Measurements from ENCODE around the gene PHF21A. TPM values are rescaled to one million over a fixed set of nuclear protein-coding genes. Genes with fewer than 3 reads are reported as not detected.

Gene PHF21A
- polyA plus RNA-seq, 1 experiment: 29.0 TPM

DNA sequence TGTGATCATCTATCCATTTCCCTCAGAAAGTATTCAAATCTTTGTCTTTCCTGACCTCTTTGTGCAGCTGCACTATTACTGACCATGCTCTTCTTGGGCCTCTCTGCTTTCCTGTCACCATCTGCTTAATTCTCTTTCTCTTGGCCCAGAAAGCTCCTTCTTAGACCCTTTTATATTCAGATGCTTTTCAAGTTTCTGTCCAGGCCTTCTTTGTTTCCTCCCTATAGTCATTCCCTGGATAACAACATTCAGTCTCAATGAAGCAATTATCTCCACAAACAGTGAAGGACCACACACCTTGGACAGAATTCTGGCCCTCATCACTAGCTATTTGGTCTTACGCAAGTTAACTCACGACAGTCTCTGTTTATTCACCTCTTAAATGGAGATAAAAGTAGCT is 109.1 kb downstream of the PHF21A start:
- ChIA-PET CTCF (interaction anchor here (4.6 kb wide), 1 partner anchor 47 kb away, joined by 18 read pairs; no protein-coding TSS in a partner anchor), POLR2A (no interaction called here)
- no peaks in the 10 kb centered on the region for H3K9me3 ChIP-seq (ENCODE audit: control insufficient read depth, insufficient read depth, low read length)
- no peak overlapping the region for H3K27ac ChIP-seq (ENCODE audit: low read depth, low read length)
- DNase-seq (ENCODE audit: low read depth, low spot score): no peak
- TF ChIP-seq, protein P1, sequence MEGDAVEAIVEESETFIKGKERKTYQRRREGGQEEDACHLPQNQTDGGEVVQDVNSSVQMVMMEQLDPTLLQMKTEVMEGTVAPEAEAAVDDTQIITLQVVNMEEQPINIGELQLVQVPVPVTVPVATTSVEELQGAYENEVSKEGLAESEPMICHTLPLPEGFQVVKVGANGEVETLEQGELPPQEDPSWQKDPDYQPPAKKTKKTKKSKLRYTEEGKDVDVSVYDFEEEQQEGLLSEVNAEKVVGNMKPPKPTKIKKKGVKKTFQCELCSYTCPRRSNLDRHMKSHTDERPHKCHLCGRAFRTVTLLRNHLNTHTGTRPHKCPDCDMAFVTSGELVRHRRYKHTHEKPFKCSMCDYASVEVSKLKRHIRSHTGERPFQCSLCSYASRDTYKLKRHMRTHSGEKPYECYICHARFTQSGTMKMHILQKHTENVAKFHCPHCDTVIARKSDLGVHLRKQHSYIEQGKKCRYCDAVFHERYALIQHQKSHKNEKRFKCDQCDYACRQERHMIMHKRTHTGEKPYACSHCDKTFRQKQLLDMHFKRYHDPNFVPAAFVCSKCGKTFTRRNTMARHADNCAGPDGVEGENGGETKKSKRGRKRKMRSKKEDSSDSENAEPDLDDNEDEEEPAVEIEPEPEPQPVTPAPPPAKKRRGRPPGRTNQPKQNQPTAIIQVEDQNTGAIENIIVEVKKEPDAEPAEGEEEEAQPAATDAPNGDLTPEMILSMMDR (IDR thresholded peaks at IDR 0.05; ENCODE audit: low read depth, low read length): no peak
- no peaks in the 10 kb centered on the region for H3K27me3 ChIP-seq (ENCODE audit: control insufficient read depth, insufficient read depth, low read length)
- H3K4me3 ChIP-seq (ENCODE audit: low read depth, low read length): no peak overlapping the region

DNA sequence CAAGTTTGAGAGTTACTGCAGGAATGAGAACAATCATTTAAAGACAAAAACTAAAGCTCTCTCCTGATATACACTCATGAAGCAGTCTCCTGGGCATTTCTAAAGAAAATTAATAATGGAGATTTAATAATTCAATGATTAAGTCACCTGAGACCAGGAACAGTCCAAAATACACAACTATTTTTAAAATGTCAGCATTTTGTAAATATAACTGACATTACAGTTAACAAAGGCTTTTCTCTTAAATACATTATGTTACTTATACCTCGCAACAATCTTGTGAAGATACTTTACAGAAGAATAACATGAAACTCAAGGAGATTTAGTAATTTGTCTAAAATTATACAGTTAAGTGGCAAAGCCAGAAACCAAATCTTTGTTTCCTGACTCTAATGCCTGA is 111.2 kb downstream of the PHF21A start:
- DNase-seq (ENCODE audit: low read depth, low spot score): no peak
- Histone ChIP-seq H3K27me3 (ENCODE audit: control insufficient read depth, insufficient read depth, low read length) (no peaks in the 10 kb centered on the region), H3K4me3 (ENCODE audit: low read depth, low read length) (no peak overlapping the region), H3K27ac (ENCODE audit: low read depth, low read length) (no peak overlapping the region), H3K9me3 (ENCODE audit: control insufficient read depth, insufficient read depth, low read length) (no peaks in the 10 kb centered on the region)
- POLR2A ChIA-PET: no interaction called here
- CTCF ChIA-PET: interaction anchor here (4.6 kb wide), 1 partner anchor 45 kb away, joined by 18 read pairs; no protein-coding TSS in a partner anchor
- TF ChIP-seq, protein P1 (IDR thresholded peaks at IDR 0.05; ENCODE audit: low read depth, low read length): no peak

DNA sequence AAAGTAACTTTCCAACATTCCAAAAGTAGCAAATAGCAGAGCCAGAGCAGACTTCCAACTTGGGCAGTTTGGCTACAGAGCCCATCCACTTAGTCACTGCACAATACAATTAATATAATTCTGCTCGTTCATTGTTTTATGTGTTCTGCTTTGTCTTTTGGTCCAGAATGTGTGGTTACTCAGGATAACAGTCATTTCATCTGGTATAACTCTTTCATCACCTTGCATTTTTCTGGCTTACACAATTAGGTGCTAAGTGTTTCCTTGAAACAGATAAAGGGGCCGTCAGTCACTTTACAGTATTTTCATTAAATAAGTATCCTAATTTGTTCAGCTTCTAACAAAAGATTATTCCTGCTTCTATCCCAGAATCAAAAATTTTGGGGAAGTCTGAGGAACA is 111.6 kb downstream of the PHF21A start:
- no peaks in the 10 kb centered on the region for H3K27me3 ChIP-seq (ENCODE audit: control insufficient read depth, insufficient read depth, low read length)
- ChIA-PET CTCF (interaction anchor here (4.6 kb wide), 1 partner anchor 45 kb away, joined by 18 read pairs; no protein-coding TSS in a partner anchor), POLR2A (no interaction called here)
- no peak overlapping the region for H3K27ac ChIP-seq (ENCODE audit: low read depth, low read length)
- no peak overlapping the region for H3K4me3 ChIP-seq (ENCODE audit: low read depth, low read length)
- no peak for DNase-seq (ENCODE audit: low read depth, low spot score)
- TF ChIP-seq, protein P1 (IDR thresholded peaks at IDR 0.05; ENCODE audit: low read depth, low read length): no peak
- no peaks in the 10 kb centered on the region for H3K9me3 ChIP-seq (ENCODE audit: control insufficient read depth, insufficient read depth, low read length)

DNA sequence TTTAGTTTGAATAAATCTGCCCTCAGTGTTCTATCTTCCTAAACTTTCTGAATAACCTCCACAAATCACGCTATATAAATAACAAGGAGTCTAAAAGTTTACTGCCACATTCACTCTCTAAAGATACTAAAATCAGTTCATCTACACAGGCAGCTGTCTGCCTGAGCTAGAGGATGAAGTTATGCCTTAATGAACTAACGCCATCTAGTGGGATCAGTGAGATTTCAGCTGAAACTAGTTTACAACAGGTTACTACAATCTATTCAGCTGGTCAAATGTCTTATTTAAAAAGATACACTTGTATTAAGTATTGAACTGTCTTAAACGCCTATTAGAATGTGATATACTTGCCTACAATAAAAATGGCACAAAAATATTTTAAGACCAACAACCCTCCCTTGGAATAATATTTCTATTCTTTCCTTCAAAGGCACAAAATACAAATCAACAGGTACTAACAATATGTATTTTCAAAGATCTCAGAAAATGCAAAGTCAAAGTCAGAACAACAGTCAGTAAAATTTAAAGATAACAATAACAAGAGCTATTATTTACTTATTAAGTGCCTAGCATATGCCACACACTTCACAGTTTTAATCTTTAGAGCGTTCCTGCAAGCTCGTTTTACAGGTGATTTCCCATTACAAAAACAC is 114.7 kb downstream of the PHF21A start:
- no peak overlapping the region for H3K4me3 ChIP-seq (ENCODE audit: low read depth, low read length)
- no peaks in the 10 kb centered on the region for H3K27me3 ChIP-seq (ENCODE audit: control insufficient read depth, insufficient read depth, low read length)
- no peak overlapping the region for H3K27ac ChIP-seq (ENCODE audit: low read depth, low read length)
- ChIA-PET POLR2A (interaction anchor here (0.6 to 1.5 kb wide), 2 partner anchors 42 to 528 kb away, joined by 3 to 6 read pairs; no protein-coding TSS in a partner anchor), CTCF (interaction anchor here (0.5 to 3.8 kb wide), 39 partner anchors 9 to 293 kb away, joined by 3 to 127 read pairs (median 4); no protein-coding TSS in a partner anchor)
- no peaks in the 10 kb centered on the region for H3K9me3 ChIP-seq (ENCODE audit: control insufficient read depth, insufficient read depth, low read length)
- TF ChIP-seq, protein P1 (IDR thresholded peaks at IDR 0.05; ENCODE audit: low read depth, low read length): peak; percentile 81
- peak; percentile 66 for DNase-seq (ENCODE audit: low read depth, low spot score)

DNA sequence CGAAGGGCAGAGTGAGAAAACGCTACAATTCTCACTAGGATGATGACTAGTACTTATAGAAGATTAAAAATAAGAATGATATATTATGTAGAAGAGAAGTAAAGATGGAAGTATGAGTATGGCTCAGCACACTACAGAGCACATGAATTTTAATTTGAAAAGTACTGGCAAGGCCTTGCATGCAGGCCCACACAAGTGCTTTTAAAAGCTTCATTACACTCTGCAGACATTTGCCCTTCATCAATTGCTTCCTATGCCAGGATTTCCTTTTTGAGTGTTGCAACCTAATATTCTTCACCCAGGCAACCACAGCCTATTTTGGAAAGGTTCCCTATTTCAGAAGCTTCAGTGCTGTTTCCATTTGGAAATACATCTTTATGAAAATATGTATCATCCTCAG is 117.7 kb downstream of the PHF21A start:
- Histone ChIP-seq H3K9me3 (ENCODE audit: control insufficient read depth, insufficient read depth, low read length) (no peaks in the 10 kb centered on the region), H3K27ac (ENCODE audit: low read depth, low read length) (no peak overlapping the region), H3K27me3 (ENCODE audit: control insufficient read depth, insufficient read depth, low read length) (no peaks in the 10 kb centered on the region), H3K4me3 (ENCODE audit: low read depth, low read length) (no peak overlapping the region)
- CTCF ChIA-PET: interaction anchor here (0.9 to 6.1 kb wide), 7 partner anchors 12 to 161 kb away, joined by 3 to 81 read pairs (median 4); no protein-coding TSS in a partner anchor
- POLR2A ChIA-PET: interaction anchor here (0.7 kb wide), 1 partner anchor 27 kb away, joined by 3 read pairs; no protein-coding TSS in a partner anchor
- no peak for DNase-seq (ENCODE audit: low read depth, low spot score)
- TF ChIP-seq, protein P1 (IDR thresholded peaks at IDR 0.05; ENCODE audit: low read depth, low read length): no peak
